ENCODE data around the gene GBX1.

DNA sequence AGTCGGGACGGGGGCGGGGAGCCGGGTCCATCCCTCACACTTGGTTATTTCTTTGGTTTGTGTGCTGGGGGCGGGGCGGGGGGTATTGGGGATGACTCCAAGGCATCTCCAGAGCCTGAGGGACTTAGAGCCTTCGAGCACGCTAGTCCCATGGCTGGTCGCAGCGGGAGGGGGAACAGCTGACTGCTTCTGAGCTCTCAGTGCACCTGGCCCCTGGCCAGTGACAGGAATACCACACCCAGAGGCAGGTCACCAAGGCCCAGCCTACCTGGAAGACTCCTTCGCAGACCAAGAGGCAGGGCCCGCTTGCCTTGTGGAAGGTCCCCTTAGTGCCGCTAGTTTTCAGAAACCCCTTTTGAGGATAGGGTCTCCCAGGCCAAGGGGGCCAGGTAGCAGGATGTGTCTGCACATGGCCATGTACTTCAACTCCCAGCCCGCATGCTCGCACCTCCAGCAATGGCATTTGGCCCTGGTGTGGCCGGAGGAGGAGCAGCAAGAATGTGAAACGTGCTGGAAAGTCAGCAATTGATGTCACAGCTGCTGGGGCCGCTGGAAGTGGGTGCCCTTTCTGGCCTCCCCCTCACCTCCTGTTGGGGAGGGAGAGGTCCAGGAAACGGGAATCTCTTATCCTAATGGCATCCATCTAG lies 40.9 kb downstream of the GBX1 start:
- TF ChIP-seq, protein P1, sequence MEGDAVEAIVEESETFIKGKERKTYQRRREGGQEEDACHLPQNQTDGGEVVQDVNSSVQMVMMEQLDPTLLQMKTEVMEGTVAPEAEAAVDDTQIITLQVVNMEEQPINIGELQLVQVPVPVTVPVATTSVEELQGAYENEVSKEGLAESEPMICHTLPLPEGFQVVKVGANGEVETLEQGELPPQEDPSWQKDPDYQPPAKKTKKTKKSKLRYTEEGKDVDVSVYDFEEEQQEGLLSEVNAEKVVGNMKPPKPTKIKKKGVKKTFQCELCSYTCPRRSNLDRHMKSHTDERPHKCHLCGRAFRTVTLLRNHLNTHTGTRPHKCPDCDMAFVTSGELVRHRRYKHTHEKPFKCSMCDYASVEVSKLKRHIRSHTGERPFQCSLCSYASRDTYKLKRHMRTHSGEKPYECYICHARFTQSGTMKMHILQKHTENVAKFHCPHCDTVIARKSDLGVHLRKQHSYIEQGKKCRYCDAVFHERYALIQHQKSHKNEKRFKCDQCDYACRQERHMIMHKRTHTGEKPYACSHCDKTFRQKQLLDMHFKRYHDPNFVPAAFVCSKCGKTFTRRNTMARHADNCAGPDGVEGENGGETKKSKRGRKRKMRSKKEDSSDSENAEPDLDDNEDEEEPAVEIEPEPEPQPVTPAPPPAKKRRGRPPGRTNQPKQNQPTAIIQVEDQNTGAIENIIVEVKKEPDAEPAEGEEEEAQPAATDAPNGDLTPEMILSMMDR (conservative IDR thresholded peaks at IDR 0.05; ENCODE audit: low read length) = no peak
- TF ChIP-seq EZH2phosphoT487 (IDR thresholded peaks at IDR 0.05; ENCODE audit: borderline replicate concordance, low read depth, low read length) = no peak

Data from OCI-LY7 (cell line).